Stimulated activated CD8-positive, alpha-beta memory T cell treated with anti-CD3 and anti-CD28 coated beads, Interleukin-15, amount 100 ng/mL, for 1 hour (primary cell): Measurements from ENCODE around the gene DLAT.
"Not testable (repeated sequence)": the region's sequence is repeated elsewhere in the genome, so short reads cannot be mapped to it uniquely, and the experiment has no call there.

Experiments used
- DNase-seq: peaks from one replicate; pipeline ENCODE4 v3.0.0-alpha.2; 2020; ENCODE audit warnings: low read depth

Gene DLAT

DNA sequence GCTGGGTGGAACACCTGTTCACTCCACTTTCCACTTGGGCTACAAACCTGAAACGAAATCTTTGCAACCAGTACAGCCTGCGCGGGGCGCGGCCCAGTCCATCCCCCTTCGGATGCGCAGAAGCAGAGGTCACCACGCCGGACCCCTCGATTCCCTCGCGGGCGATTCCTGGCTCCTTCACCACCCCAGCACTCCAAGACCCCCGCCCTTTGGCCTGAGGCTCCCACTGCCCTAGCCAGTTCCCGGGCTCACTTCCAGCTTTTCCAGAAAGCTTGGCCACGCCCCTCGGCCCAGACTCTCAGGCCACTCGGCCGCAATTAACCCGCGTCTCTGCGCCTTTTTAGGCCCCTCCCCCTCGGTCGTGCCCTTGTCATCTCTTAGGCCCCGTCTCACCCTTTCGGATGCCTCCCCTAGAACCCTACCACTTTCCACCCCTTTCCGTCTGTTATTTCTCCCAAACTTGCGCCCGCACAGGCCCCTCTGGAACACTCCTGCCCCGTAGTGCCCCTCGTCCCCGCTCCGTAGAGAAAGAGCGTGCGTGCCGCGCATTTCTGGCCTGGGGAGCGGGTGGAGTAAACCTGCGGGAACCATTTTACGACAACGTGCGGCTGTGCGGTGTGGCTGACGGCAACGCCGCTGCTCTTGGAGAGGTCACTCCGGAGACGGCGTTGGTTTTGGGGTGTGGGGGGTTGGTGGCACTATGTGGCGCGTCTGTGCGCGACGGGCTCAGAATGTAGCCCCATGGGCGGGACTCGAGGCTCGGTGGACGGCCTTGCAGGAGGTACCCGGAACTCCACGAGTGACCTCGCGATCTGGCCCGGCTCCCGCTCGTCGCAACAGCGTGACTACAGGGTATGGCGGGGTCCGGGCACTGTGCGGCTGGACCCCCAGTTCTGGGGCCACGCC lies at the start of gene DLAT:
Gene DLAT (plus strand): TSS at position 636 of the 906 bp plus-strand sequence. CDS start 65 bp downstream, at position 701.
- DNase-seq: peak; percentile 57

DNA sequence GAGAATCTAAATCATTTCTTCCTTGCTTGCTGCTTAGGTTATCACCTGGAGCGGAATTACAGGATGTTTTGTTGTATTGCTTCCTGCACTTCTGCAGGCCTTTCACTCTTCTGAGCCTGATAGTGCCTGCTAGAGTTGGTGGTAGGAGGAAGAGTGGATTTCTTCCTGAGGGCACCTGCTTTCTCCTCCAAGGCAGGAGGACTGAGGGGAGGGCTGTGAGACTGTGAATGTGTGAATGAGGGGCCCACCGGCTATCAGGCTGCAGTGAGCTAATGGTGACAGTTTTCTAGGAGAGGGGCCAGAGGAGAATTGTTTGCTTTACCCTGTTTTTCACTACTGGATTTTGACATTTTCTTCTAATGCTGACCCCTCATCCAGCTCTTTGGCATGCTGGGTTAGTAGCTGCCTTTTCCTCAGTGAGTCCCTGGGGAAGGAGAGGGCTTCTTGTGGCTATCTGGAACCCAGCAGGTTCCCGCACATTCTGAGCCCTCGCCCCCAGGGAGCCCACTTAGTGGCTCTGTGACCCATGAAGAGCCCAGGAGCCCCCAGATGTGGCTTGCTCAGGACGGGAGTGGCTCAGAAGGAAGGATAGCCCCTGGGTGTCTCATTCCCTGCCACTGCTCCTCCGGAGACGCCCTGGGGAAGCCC lies 49.0 kb upstream of the DLAT start:
- no peak for DNase-seq

GRCh38 chr11:111976767-111977145 lies 48.5 kb upstream of the DLAT start:
- no peak for DNase-seq

- DNase-seq: no peak
Measured at GRCh38 chr11:111977146-111978027, 47.8 kb upstream of the DLAT start.

DNA sequence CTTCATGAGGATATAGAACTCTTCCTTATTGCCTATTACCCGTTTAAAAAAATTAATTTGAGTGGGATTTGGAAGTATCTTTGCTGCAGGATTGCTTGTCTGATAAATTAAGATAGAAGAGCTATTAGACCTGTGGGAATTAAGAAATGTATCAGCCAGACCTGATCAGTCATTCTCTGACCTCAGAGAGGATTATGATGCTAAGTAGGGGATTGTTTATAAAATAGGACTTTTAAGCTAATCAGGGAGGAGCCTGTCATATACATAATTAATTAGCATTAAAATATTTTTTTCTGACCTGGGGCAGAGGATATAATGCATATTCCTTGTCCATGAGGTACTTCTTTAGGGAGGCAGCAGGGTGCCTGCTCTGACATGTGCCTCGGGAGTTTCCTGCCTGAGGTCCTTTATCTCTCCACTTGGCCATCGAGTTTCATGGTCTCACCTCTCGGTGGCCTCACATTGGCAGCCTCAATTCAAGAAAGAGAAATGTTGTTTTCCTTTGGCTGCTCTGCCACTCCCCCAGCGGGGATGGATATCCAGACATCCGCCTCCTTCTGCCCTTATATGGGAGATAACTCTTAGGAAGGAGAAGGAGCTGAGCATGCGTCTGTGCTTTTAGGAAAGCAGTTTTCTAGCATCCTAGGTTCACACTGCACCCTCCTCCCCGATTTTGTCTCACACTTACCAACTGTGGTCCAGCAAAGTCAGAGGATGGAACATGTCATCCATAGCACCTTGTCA lies 47.0 kb upstream of the DLAT start:
- no peak for DNase-seq

DNA sequence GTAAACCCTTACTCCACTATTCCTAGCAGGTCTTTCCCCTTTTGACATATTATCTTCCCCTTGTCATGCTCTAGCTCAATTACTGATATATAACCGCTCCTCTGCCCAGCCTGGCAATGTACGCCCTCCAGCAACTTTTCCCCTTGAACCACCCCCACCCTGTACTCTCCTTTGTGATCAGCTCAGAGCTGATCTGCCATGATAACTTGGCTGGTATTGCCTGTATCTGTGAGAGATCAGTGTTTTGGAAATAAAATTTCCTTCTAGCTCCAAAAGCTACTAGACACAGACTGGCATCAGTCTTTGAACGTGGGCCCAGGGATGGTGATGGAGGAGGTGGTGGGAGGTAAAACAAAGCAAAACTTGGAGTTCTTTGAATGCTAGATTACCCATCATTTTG lies 45.1 kb upstream of the DLAT start:
- DNase-seq: no peak

DNA sequence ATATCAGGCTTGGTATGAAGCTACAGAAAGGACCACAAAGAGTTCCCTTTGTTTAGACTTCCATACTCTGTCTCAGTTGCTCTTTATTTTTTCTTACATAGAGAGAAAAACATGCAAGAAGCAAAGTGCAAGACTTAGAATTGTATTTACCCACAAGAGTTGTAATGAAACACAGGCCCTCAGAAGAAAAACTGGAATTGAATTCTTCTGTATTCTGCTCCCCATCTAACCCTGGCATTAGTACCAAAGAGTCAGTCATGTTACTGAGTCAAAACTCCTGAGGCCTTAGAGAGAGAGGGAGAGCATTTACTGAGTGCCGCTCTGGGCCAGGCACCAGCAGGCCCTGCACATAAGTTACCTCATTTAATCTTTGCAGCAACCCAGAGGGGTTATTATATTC lies 43.9 kb upstream of the DLAT start:
- DNase-seq: no peak

DNA sequence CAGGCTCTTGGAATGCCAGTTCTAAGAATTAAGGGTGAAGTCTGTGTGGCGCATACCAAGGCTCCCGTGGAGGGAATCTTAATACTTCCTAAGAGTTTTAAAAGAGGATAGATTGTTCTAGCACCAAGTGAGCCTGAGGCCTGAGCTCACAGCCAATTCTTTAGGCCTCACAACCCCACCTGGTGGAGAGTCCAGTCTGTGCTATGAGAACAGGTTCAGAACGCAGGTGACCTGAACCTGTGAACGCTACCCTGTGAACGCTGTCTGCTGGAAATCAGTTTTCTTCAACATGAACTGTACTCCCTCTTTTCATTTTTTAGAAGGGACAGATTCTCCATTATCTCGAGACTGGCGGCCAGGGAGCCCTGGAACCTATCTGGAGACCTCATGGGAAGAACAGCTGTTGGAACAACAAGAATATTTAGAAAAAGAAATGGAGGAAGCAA lies 43.2 kb upstream of the DLAT start:
- DNase-seq: peak; percentile 9

DNA sequence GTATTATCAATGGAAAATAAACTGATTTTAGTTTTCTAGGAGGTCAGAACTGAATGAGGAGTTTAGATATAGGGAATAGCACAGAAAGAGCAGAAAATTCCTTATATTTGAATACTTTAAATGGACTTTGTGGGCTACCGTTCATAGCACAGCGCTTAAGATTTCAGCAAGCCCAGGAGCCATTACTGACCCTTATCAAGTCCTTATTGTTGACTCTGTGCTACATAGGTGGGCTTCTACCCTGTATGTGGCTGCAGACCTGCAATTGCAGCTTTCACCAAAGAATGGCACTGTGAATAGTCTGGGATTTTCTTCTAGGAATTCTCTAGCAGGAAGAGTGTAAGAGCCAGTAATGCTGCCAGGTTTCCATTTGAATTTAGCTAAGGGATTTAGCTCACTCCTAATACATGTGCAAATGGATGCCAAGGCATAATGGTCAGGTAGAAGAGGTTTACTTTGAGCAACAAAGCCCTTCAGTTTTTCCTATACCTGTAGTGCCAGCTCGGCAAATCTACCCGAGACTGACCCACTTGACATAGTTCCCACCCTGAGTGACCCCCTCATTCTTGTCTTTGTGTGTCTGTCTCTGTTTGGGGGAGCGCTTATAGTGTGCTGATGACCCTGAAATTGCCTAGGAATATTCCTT lies 42.5 kb upstream of the DLAT start:
- no peak for DNase-seq

- DNase-seq: no peak
Measured at GRCh38 chr11:111983187-111983986, 41.8 kb upstream of the DLAT start.

DNA sequence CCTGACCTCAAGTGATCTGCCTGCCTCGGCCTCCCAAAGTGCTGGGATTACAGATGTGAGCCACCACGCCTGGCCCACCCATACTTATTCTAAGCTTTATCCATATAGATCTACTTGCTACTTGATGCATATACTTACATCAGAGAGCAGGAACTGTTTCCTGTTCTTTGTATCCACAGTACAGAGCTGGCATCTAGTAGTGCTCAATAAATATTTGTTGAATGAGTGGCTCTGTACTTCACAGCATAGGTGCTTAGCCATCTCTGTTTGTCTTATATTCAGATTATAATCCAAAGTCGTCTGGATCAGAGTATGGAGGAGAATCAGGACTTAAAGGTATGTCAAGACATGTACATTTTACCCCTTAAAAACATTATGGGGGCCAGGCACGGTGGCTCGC lies 38.6 kb upstream of the DLAT start:
- DNase-seq: no peak

- DNase-seq: no peak
Measured at GRCh38 chr11:111990381-111990780, 34.8 kb upstream of the DLAT start.

DNA sequence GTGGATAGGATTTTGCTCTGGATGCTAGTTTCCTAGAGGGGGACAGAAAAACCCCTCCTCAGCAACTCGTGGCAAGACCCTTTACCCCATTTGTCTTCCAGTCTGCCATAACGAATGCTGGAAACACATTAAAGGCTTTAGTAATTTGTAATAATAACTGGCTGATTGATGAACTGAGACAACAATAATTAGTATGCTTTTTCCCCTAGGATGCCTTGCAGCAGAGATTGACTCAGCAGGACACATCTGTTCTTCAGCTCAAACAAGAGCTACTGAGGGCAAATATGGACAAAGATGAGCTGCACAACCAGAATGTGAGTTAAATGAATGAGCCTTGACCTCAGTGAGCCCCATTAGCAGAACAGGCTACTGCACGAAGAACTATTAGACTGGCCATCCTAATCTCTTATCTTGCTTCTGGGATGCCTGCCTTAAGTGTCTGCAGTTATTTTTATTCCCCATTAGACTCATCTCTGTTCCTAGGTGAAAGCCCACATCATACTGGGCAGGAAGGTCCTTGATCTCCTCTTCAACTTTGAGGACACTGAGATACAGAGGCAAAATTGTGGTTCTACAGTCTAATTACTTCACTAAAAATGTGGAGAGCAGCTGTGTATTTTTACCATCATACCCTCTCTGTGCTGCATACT lies 32.9 kb upstream of the DLAT start:
- DNase-seq: no peak

DNA sequence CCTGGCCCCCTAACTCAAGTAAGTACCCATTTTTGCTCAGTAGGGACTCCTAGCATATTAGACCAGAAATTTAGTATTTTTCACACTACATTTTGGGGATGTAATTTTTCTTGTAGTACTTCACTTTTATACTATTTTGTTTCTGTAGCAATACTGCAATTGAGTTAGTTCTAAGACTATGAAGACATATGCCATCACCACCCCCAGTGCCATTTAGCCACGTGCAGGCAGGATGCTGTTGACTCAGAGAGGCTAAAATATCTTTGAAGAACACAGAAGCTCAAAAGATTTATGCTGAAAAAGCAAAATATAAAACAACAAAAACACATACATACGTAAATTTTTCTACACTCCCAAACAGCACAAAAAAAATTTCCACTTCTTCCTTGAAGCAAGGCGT lies 29.1 kb upstream of the DLAT start:
- DNase-seq: no peak

GRCh38 chr11:111996669-111997068 lies 28.5 kb upstream of the DLAT start:
- not testable (repeated sequence) for DNase-seq

DNA sequence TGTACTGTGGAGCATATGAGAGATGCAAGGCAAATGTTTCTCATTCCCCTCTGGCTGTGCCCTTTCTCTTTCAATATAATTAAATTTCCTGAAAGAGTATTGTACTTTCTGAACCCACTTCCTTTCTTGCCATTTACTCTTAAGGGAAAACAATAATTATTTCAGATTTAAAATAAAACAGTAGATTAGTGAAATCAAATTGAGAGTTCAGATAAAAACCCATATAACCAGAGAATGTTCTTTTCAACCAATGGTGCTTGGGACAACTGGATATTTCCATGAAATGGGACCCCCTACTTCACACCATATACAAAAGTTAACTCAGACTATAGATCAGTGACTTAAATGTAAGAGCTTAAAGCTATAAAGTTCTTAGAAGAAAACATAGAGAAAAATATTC lies 26.1 kb upstream of the DLAT start:
- no peak for DNase-seq

DNA sequence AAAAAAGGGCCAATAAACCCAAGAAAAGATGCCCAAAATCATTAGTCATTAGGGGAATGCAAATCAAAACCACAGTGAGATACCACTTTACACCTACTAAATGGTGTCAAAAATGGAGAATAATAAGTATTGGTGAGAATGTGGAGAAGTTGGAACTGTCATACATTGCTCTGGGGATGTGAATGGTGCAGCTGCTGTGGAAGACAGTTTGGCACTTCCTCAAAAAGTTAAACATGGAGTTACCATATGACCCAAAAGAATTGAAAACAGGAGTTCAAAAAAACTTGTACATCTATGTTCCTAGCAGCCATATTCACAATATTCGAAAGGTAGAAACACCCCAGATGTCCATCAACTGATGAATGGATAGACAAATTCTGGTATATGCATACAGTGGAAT lies 24.5 kb upstream of the DLAT start:
- no peak for DNase-seq

GRCh38 chr11:112002491-112003216 lies 22.6 kb upstream of the DLAT start:
- DNase-seq: no peak

DNA sequence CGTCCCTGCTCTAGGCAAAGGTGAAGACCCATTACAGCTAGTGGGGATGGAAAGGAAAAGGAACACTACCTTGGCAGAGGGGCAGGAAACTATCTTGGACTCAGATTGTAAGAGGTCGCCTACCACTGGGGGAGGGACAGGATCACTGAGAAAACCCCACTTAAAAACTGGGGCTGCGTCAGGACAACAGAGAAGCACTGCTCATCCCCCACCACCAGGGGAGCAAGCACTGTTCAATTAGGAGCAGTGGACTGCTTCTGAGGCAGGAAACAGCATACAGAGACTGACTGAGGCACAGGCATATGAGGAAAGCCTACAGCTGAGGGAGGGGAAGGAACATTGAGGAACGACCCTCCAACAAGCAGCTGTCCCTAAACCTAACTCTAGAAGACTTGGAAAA lies 20.8 kb upstream of the DLAT start:
- DNase-seq: no peak
